ENCODE data around the gene ANP32A.

Gene ANP32A

DNA sequence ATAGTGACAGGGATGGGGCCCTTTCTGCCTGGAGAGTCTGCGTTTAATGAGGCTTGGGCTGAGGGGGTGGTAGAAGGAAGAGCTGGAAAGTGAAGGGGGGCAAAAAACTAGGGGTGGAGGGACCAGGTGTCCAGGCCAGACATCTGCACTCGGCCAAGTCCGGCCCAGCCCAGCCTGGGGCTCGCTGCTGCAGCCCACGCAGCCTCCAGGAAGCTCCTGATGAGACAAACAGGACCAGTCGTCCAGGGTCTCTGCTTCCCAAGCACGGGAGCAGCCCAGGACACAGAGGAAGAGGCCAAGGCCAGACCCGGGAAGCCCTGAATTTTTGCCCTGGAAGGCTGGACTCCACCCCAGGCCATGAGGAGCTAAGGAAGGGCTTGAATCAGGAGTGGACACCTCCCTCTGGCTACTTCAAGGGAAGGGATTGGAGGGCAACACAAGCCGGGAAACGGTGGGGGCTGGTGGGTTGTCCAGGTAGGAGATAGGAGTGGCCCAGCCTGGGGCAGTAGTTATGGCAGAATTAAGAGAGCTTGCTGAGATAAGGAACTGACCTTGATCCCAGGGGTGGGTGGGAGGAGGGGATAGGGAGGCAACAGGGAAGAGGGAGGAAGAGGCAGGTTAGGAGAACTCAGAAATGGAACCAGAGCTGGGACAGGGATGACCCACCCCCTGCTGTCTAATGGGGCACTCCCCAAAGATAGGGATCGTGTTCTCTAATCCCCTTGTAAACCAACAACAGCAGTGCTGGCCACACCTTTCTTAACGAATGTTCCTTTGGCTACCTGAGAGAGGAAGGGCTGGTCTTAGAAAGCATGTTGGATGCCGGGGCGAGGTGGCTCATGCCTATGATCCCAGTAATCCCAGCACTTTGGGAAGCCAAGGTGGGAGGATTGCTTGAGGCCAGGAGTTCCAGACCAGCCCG is 89.5 kb downstream of the ANP32A start:
- DNase-seq = no peak
- peaks cover 6% of the 10 kb centered on the region for H3K4me1 Mint-ChIP-seq

DNA sequence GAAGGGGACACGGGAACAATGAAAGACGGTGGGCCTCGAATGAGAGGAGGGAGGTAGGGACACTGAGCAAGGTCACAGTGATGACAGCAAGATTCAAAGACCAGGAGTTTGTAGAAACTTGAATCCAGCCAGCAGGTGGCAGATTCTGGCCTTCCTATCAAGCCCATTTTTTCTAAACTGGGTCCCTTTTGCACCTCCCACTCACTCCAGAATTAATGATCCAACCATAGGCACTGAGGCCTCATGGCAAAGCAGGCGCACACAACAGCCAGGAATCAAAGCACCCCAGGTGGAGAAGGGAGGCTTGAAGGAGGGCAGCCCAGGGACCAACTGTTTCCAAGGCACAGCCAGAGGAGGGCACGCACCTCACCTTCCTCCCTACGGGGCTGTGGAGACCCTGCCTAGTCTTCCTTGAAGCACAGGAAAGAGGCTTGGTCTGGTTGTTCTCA is 90.2 kb downstream of the ANP32A start:
- H3K27me3 Mint-ChIP-seq = no peaks in the 10 kb centered on the region
- no peak for ATAC-seq
- H3K4me1 Mint-ChIP-seq = peaks cover 6% of the 10 kb centered on the region
- H3K4me3 Mint-ChIP-seq = no peak overlapping the region
- no peak overlapping the region for H3K27ac Mint-ChIP-seq
- H3K9me3 Mint-ChIP-seq = no peaks in the 10 kb centered on the region
- peak; percentile 11 to 23 for DNase-seq

More for the DNA sequence above, 89.5 kb downstream of the ANP32A start:
- ATAC-seq = no peak
- no peak overlapping the region for H3K27ac Mint-ChIP-seq
- no peak overlapping the region for H3K4me3 Mint-ChIP-seq
- no peaks in the 10 kb centered on the region for H3K9me3 Mint-ChIP-seq
- no peaks in the 10 kb centered on the region for H3K27me3 Mint-ChIP-seq

DNA sequence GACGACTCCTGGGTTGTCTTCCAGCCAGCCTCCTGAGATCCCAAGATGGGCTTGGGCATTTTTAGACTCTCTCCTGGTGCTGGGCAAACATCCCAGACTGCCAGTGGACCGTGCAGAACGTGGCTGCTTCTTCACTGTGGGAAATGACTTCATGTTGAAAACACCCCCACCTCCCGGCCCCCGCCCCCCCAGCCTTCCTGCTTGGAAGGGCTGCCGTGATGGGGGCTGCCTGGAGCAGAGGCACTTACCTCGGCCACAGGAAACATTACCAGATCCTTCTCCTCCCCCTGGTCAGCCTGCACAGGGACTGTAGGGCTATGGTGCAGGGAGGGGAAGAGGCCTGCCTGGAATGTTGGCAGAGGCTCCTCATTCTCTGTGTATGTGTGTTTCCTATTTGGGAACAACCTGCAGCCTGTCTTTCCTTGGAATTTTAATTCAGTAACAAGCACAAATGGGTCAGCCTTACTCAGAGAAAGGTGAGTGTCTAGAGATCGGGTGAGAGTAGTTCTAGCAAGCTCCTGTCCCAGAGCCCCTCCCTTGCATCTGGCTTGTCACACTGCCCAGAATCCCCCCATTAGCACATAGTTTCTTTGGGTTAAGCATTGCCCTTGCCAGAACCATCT is 90.8 kb downstream of the ANP32A start:
- no peaks in the 10 kb centered on the region for H3K27me3 Mint-ChIP-seq
- H3K4me3 Mint-ChIP-seq = no peak overlapping the region
- peaks cover 6% of the 10 kb centered on the region for H3K4me1 Mint-ChIP-seq
- ATAC-seq (no peak), DNase-seq (no peak)
- H3K27ac Mint-ChIP-seq = no peak overlapping the region
- H3K9me3 Mint-ChIP-seq = no peaks in the 10 kb centered on the region
